SK-N-SH (cell line): ENCODE results near the gene GSS. TPM values are rescaled to one million over a fixed set of nuclear protein-coding genes. Genes with fewer than 3 reads are reported as not detected.

Source experiments
- CTCF ChIA-PET: fragments of 300-600, 350-600 bp; formaldehyde crosslinking; extraction: SDS; loops from one replicate; lab custom pipeline; 2021; lab: Yijun Ruan, JAX
- POLR2A ChIA-PET: fragments of 350-600 bp; sonication (Branson Sonifier 250); formaldehyde crosslinking; extraction: SDS; loops from one replicate; lab custom pipeline; 2020; ENCODE audit warnings: antibody characterized with exemption, inconsistent platforms; lab: Yijun Ruan, JAX
- DNase-seq: peaks from one replicate; pipeline ENCODE4 v3.0.0; 2012
- H2AFZ ChIP-seq: fragments of 200-600 bp; sonication (generic); 2 replicates; pipeline ENCODE4 v1.8.1; 2016; ENCODE audit warnings: antibody characterized with exemption, mild to moderate bottlenecking, low read depth
- H3F3A ChIP-seq: fragments of 200-600 bp; sonication (generic); replicated peaks from 2 replicates; pipeline ENCODE3; 2016; ENCODE audit warnings: antibody characterized with exemption, mild to moderate bottlenecking; ENCODE audit not compliant: insufficient read depth
- H3K27ac ChIP-seq, 2 experiments: fragments of 200-500 bp in 1 of 2; fragments of 200-600 bp in 1 of 2; sonication (Bioruptor generic) in 1 of 2; sonication (generic), shearing (Covaris generic) in 1 of 2; 2 replicates each; pipeline versions ENCODE4 v1.5.1 to v1.6.1; 2014 to 2016; ENCODE audit warnings: low read depth in 2 of 2, inconsistent platforms in 1 of 2, low read length in 1 of 2, mild to moderate bottlenecking in 1 of 2, mixed read lengths in 1 of 2
- H3K27me3 ChIP-seq: fragments of 200-600 bp; sonication (generic), shearing (Covaris generic); 2 replicates; pipeline ENCODE4 v1.6.1; 2016; ENCODE audit warnings: mixed run types; ENCODE audit not compliant: insufficient read depth
- H3K36me3 ChIP-seq, 2 experiments: fragments of 200-500 bp in 1 of 2; fragments of 200-600 bp in 1 of 2; sonication (Bioruptor generic) in 1 of 2; sonication (generic) in 1 of 2; replicated peaks in 1 of 2; 2 replicates each; pipeline versions ENCODE3 to v1.5.1; 2014 to 2016; ENCODE audit warnings: low read length in 1 of 2, mild to moderate bottlenecking in 1 of 2; ENCODE audit not compliant: insufficient read depth in 2 of 2, control insufficient read depth in 1 of 2
- H3K4me1 ChIP-seq, 2 experiments: fragments of 200-500 bp in 1 of 2; fragments of 200-600 bp in 1 of 2; sonication (Bioruptor generic) in 1 of 2; sonication (generic), shearing (Covaris generic) in 1 of 2; 2 replicates each; pipeline versions ENCODE4 v1.5.1 to v1.6.1; 2014 to 2016; ENCODE audit warnings: low read depth in 1 of 2, low read length in 1 of 2, mixed run types in 1 of 2; ENCODE audit not compliant: insufficient read depth in 2 of 2, control insufficient read depth in 1 of 2
- H3K4me2 ChIP-seq: fragments of 200-600 bp; sonication (generic), shearing (Covaris generic); 2 replicates; pipeline ENCODE4 v1.6.1; 2017; ENCODE audit warnings: mixed run types
- H3K4me3 ChIP-seq, 2 experiments: fragments of 200-500 bp in 1 of 2; fragments of 200-600 bp in 1 of 2; sonication (Bioruptor generic) in 1 of 2; sonication (generic), shearing (Covaris generic) in 1 of 2; 2 replicates each; pipeline versions ENCODE4 v1.5.1 to v1.8.1; 2014 to 2016; ENCODE audit warnings: low read depth in 2 of 2, inconsistent platforms in 1 of 2, low read length in 1 of 2, mild to moderate bottlenecking in 1 of 2, mixed read lengths in 1 of 2, moderate library complexity in 1 of 2
- H3K79me2 ChIP-seq: fragments of 200-600 bp; sonication (generic); 2 replicates; pipeline ENCODE4 v1.8.1; 2017; ENCODE audit warnings: mild to moderate bottlenecking; ENCODE audit not compliant: insufficient read depth
- H3K9ac ChIP-seq: fragments of 200-600 bp; sonication (generic); 2 replicates; pipeline ENCODE4 v1.6.1; 2017; ENCODE audit warnings: mixed run types
- H3K9me2 ChIP-seq: fragments of 200-600 bp; sonication (generic); 2 replicates; pipeline ENCODE4 v1.6.1; 2017; ENCODE audit warnings: mixed run types
- H3K9me3 ChIP-seq: fragments of 200-600 bp; sonication (generic); 2 replicates; pipeline ENCODE4 v1.6.1; 2017; ENCODE audit warnings: mixed run types, mild to moderate bottlenecking, moderate library complexity
- H4K20me1 ChIP-seq: fragments of 200-600 bp; sonication (generic); 2 replicates; pipeline ENCODE4 v1.6.1; 2017; ENCODE audit warnings: mild to moderate bottlenecking, mixed run types; ENCODE audit not compliant: insufficient read depth
- CHD2 ChIP-seq: fragments of 150-350 bp; IDR thresholded peaks from 2 replicates; pipeline ENCODE4 v1.6.1; 2018; ENCODE audit warnings: low read length; ENCODE audit not compliant: partially characterized antibody
- GABPA ChIP-seq: IDR thresholded peaks from 2 replicates; pipeline ENCODE4 v1.4.0; 2012; ENCODE audit warnings: low read depth, mild to moderate bottlenecking
- GATA2 ChIP-seq: sonication (generic); formaldehyde crosslinking; IDR thresholded peaks from 2 replicates; pipeline ENCODE4 v1.5.0; 2020; ENCODE audit warnings: mild to moderate bottlenecking, missing genetic modification reagents
- MEF2A ChIP-seq: IDR thresholded peaks from 2 replicates; pipeline ENCODE4 v1.4.0; 2012; ENCODE audit warnings: low read depth, borderline replicate concordance
- MXI1 ChIP-seq: IDR thresholded peaks from 2 replicates; pipeline ENCODE4 v1.6.1; 2012; ENCODE audit warnings: mild to moderate bottlenecking, low read depth, low read length, improper control_type of control experiment
- NRF1 ChIP-seq: IDR thresholded peaks from 2 replicates; pipeline ENCODE4 v1.6.1; 2012; ENCODE audit warnings: low read depth, mild to moderate bottlenecking, low read length
- POLR2AphosphoS5 ChIP-seq: IDR thresholded peaks from 2 replicates; pipeline ENCODE4 v1.6.1; 2012; ENCODE audit warnings: low read depth, low read length
- RFX5 ChIP-seq: IDR thresholded peaks from 2 replicates; pipeline ENCODE4 v1.6.1; 2012; ENCODE audit warnings: mild to moderate bottlenecking, improper control_type of control experiment, low read length
- SMC3 ChIP-seq: IDR thresholded peaks from 2 replicates; pipeline ENCODE4 v1.6.1; 2012; ENCODE audit warnings: low read depth, low read length, improper control_type of control experiment
- TAF1 ChIP-seq: IDR thresholded peaks from 2 replicates; pipeline ENCODE4 v1.6.1; 2012; ENCODE audit warnings: low read depth, mild to moderate bottlenecking, low read length, moderate library complexity, borderline replicate concordance
- TCF12 ChIP-seq: IDR thresholded peaks from 2 replicates; pipeline ENCODE4 v1.4.0; 2012
- TEAD4 ChIP-seq: IDR thresholded peaks from 2 replicates; pipeline ENCODE4 v1.4.0; 2012; ENCODE audit warnings: mild to moderate bottlenecking, borderline replicate concordance; ENCODE audit not compliant: insufficient read depth
- YY1 ChIP-seq: IDR thresholded peaks from 2 replicates; pipeline ENCODE4 v1.4.0; 2012; ENCODE audit warnings: low read depth, mild to moderate bottlenecking
- WGBS: methylation state at CpG from one replicate; pipeline ENCODE4 v1.1.6; 2017; ENCODE audit warnings: low lambda C conversion rate; 5-methylcytosine and 5-hydroxymethylcytosine counted together
- polyA plus RNA-seq, 3 experiments: library from polyadenylated mRNA; depleted of rRNA; stranded (reverse); fragments of >200 nt; gene quantifications; 2 replicates each; pipeline ENCODE4 v1.2.3, GENCODE V29; 2012
- TF ChIP-seq, protein P1 (sequence below): fragments of 200-600 bp; sonication (generic); IDR thresholded peaks from 2 replicates; pipeline ENCODE4 v1.6.1; 2017; ENCODE audit warnings: antibody characterized with exemption, mild to moderate bottlenecking, moderate library complexity
- TF ChIP-seq, protein P2 (sequence below): fragments of 150-350 bp; IDR thresholded peaks from 2 replicates; pipeline ENCODE4 v1.6.1; 2016; ENCODE audit warnings: mild to moderate bottlenecking, low read depth, low read length
- TF ChIP-seq, protein P3 (sequence below): IDR thresholded peaks from 2 replicates; pipeline ENCODE4 v1.6.1; 2012; ENCODE audit warnings: mild to moderate bottlenecking, low read depth, low read length, moderate library complexity
- TF ChIP-seq, protein P4 (sequence below): fragments of 150-350 bp; IDR thresholded peaks from 2 replicates; pipeline ENCODE4 v1.6.1; 2017; ENCODE audit warnings: antibody characterized with exemption, low read length, low read depth, borderline replicate concordance
- TF ChIP-seq, protein P5 (sequence below): IDR thresholded peaks from 2 replicates; pipeline ENCODE4 v1.4.0; 2012; ENCODE audit warnings: low read depth, borderline replicate concordance
- TF ChIP-seq, protein P6 (sequence below): IDR thresholded peaks from 2 replicates; pipeline ENCODE4 v1.4.0; 2012; ENCODE audit warnings: low read depth

Gene GSS
- polyA plus RNA-seq, 1 of the 3 experiments (the other 2 are of a cell fraction) = 95.6 TPM

DNA sequence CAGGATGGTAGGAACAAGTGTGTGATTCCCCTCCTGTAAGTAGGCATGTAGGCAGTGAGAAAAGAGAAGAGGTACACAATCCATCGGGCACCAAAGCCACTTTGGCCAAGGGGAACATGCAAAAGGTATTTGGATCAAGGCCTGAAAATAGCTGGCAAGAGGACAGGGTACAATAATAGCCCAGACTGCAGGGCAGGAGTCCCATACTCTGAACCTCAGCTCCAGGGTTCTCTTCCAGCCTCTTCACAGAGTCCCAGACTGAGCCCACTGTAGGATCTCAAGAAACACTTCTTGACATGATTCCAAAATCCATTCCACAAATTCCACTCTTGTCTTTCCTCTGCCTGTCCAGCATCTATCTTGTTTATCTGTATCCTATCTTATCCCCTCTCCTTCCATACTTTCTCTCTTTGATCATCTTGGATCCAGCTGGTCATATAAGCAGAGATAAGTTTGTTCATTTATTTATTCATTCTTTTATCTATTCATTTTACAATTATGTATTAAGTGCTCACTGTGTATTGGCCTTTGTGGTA lies 59.5 kb downstream of the GSS start (continued):
- TF ChIP-seq, protein P1, sequence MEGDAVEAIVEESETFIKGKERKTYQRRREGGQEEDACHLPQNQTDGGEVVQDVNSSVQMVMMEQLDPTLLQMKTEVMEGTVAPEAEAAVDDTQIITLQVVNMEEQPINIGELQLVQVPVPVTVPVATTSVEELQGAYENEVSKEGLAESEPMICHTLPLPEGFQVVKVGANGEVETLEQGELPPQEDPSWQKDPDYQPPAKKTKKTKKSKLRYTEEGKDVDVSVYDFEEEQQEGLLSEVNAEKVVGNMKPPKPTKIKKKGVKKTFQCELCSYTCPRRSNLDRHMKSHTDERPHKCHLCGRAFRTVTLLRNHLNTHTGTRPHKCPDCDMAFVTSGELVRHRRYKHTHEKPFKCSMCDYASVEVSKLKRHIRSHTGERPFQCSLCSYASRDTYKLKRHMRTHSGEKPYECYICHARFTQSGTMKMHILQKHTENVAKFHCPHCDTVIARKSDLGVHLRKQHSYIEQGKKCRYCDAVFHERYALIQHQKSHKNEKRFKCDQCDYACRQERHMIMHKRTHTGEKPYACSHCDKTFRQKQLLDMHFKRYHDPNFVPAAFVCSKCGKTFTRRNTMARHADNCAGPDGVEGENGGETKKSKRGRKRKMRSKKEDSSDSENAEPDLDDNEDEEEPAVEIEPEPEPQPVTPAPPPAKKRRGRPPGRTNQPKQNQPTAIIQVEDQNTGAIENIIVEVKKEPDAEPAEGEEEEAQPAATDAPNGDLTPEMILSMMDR = no peak
- TF ChIP-seq MEF2A = no peak
- TF ChIP-seq POLR2AphosphoS5 = peak; percentile 44; the same call in 1 of the 2 replicates
- no peak for TF ChIP-seq CHD2
- TF ChIP-seq, protein P2, sequence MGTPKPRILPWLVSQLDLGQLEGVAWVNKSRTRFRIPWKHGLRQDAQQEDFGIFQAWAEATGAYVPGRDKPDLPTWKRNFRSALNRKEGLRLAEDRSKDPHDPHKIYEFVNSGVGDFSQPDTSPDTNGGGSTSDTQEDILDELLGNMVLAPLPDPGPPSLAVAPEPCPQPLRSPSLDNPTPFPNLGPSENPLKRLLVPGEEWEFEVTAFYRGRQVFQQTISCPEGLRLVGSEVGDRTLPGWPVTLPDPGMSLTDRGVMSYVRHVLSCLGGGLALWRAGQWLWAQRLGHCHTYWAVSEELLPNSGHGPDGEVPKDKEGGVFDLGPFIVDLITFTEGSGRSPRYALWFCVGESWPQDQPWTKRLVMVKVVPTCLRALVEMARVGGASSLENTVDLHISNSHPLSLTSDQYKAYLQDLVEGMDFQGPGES = no peak
- TF ChIP-seq, protein P3, sequence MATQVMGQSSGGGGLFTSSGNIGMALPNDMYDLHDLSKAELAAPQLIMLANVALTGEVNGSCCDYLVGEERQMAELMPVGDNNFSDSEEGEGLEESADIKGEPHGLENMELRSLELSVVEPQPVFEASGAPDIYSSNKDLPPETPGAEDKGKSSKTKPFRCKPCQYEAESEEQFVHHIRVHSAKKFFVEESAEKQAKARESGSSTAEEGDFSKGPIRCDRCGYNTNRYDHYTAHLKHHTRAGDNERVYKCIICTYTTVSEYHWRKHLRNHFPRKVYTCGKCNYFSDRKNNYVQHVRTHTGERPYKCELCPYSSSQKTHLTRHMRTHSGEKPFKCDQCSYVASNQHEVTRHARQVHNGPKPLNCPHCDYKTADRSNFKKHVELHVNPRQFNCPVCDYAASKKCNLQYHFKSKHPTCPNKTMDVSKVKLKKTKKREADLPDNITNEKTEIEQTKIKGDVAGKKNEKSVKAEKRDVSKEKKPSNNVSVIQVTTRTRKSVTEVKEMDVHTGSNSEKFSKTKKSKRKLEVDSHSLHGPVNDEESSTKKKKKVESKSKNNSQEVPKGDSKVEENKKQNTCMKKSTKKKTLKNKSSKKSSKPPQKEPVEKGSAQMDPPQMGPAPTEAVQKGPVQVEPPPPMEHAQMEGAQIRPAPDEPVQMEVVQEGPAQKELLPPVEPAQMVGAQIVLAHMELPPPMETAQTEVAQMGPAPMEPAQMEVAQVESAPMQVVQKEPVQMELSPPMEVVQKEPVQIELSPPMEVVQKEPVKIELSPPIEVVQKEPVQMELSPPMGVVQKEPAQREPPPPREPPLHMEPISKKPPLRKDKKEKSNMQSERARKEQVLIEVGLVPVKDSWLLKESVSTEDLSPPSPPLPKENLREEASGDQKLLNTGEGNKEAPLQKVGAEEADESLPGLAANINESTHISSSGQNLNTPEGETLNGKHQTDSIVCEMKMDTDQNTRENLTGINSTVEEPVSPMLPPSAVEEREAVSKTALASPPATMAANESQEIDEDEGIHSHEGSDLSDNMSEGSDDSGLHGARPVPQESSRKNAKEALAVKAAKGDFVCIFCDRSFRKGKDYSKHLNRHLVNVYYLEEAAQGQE = no peak
- TF ChIP-seq RFX5 = no peak
- TF ChIP-seq GABPA = no peak
- TF ChIP-seq TCF12 = peak; percentile 72

DNA sequence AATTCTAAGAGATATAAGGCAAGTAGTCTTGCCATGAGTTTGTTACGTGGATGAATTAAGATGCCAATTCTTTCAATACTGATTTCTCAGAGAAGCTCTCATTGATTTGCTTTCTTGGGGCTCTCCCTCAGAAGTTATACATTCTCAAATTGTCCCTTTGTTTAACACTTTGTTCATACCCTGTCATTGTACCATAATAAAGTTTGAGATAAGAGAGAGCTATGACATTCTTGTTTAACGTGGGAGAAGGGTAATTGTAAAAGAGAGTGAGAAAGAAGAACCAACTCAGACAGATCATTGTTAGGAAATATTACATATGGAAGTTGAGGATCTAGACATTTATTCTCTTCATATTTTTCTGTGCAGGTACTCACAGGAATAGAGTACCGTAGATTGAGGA lies 60.1 kb downstream of the GSS start:
- H4K20me1 ChIP-seq = no peaks in the 10 kb centered on the region
- H3K4me1 ChIP-seq = peaks cover 4 to 7% of the 10 kb centered on the region in 2 experiments; a peak in 3 of 4 replicates
- 88% methylated on average over 3 of the region's 3 CpGs for WGBS
- H3K27ac ChIP-seq = no peak overlapping the region
- no peak overlapping the region for H2AFZ ChIP-seq
- no peak overlapping the region for H3K9ac ChIP-seq
- H3K9me3 ChIP-seq = no peaks in the 10 kb centered on the region
- H3F3A ChIP-seq = no peaks in the 10 kb centered on the region
- H3K9me2 ChIP-seq = no peaks in the 10 kb centered on the region
- CTCF ChIA-PET = interaction anchor here (1.8 kb wide), 1 partner anchor 22 kb away, joined by 8 read pairs; the partner anchor contains the start of gene GGT7
- no peaks in the 10 kb centered on the region for H3K27me3 ChIP-seq
- POLR2A ChIA-PET = interaction anchor here (0.5 kb wide), 1 partner anchor 12 kb away, joined by 3 read pairs; no protein-coding TSS in a partner anchor
- DNase-seq = no peak
- H3K4me2 ChIP-seq = no peak overlapping the region
- no peak overlapping the region for H3K4me3 ChIP-seq
- H3K79me2 ChIP-seq = 0 out of 2 replicates have a peak, but pooled peaks cover 2% of the 10 kb centered on the region
- no peaks in the 10 kb centered on the region for H3K36me3 ChIP-seq
- TF ChIP-seq, protein P4, sequence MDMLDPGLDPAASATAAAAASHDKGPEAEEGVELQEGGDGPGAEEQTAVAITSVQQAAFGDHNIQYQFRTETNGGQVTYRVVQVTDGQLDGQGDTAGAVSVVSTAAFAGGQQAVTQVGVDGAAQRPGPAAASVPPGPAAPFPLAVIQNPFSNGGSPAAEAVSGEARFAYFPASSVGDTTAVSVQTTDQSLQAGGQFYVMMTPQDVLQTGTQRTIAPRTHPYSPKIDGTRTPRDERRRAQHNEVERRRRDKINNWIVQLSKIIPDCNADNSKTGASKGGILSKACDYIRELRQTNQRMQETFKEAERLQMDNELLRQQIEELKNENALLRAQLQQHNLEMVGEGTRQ = no peak
- TF ChIP-seq NRF1 = no peak
- TF ChIP-seq, protein P5, sequence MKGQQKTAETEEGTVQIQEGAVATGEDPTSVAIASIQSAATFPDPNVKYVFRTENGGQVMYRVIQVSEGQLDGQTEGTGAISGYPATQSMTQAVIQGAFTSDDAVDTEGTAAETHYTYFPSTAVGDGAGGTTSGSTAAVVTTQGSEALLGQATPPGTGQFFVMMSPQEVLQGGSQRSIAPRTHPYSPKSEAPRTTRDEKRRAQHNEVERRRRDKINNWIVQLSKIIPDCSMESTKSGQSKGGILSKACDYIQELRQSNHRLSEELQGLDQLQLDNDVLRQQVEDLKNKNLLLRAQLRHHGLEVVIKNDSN = no peak
- TF ChIP-seq, protein P6, sequence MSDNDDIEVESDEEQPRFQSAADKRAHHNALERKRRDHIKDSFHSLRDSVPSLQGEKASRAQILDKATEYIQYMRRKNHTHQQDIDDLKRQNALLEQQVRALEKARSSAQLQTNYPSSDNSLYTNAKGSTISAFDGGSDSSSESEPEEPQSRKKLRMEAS = no peak
- TF ChIP-seq GABPA = no peak
- TF ChIP-seq SMC3 = no peak
- TF ChIP-seq MXI1 = no peak
- no peak for TF ChIP-seq YY1
- TF ChIP-seq TAF1 = no peak
- no peak for TF ChIP-seq TEAD4
- TF ChIP-seq, protein P3 = no peak
- TF ChIP-seq GATA2 (CRISPR knock-in tag) = no peak
